ENCODE measurements around the gene NEURL1.
A peak's percentile ranks its signal among the peaks of the same experiment; 100 is the strongest.

DNA sequence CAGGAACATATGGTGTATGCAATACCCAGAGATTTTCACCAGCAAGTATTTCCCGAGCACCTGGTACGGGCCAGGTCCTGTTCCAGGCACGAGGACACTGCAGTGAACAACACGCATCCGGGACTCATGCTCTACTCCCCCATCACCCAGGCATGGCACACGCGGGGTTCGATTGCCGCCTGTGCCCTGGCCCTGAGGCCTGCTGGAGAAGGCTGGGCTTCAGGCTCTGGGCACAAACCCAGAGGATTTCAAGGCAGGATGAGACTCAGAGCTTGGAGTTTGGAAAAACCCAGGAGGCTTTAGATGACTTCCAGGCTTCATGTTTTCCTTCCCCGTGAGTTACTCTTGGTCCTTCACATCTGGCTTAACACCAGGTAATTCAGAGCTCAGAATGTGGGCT is 143.5 kb downstream of the NEURL1 start:
- TF ChIP-seq, protein P1, sequence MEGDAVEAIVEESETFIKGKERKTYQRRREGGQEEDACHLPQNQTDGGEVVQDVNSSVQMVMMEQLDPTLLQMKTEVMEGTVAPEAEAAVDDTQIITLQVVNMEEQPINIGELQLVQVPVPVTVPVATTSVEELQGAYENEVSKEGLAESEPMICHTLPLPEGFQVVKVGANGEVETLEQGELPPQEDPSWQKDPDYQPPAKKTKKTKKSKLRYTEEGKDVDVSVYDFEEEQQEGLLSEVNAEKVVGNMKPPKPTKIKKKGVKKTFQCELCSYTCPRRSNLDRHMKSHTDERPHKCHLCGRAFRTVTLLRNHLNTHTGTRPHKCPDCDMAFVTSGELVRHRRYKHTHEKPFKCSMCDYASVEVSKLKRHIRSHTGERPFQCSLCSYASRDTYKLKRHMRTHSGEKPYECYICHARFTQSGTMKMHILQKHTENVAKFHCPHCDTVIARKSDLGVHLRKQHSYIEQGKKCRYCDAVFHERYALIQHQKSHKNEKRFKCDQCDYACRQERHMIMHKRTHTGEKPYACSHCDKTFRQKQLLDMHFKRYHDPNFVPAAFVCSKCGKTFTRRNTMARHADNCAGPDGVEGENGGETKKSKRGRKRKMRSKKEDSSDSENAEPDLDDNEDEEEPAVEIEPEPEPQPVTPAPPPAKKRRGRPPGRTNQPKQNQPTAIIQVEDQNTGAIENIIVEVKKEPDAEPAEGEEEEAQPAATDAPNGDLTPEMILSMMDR (IDR thresholded peaks at IDR 0.05): no peak
- TF ChIP-seq POLR2A (IDR thresholded peaks at IDR 0.05; ENCODE audit: low read depth): no peak
- peak in 1 of 2 donors; percentile 34 for TF ChIP-seq POLR2AphosphoS5 (IDR thresholded peaks at IDR 0.05)
- no peak for TF ChIP-seq EP300 (IDR thresholded peaks at IDR 0.05)

Data from esophagus muscularis mucosa (tissue), 4 donors.